GM23338 (cell line): ENCODE results near the gene RNF212B.

Experiments
- CREB1 ChIP-seq: fragments of 250-450 bp; sonication (Bioruptor Pico); IDR thresholded peaks from 2 replicates; pipeline ENCODE4 v1.5.0; 2020; ENCODE audit warnings: low read depth, mild to moderate bottlenecking, moderate library complexity
- EZH2 ChIP-seq: fragments of 200-600 bp; sonication (generic); IDR thresholded peaks from one replicate; pipeline ENCODE4 v1.8.0; 2017; ENCODE audit warnings: antibody characterized with exemption, mild to moderate bottlenecking, low read depth; ENCODE audit not compliant: unreplicated experiment
- EZH2phosphoT487 ChIP-seq: fragments of 200-600 bp; sonication (generic); IDR thresholded peaks from one replicate; pipeline ENCODE4 v1.8.1; 2018; ENCODE audit warnings: antibody characterized with exemption; ENCODE audit not compliant: unreplicated experiment
- JUNB ChIP-seq: IDR thresholded peaks from one replicate; pipeline ENCODE4 v1.6.1; 2016; ENCODE audit warnings: antibody characterized with exemption; ENCODE audit not compliant: unreplicated experiment
- NANOG ChIP-seq: IDR thresholded peaks from 2 replicates; pipeline ENCODE4 v1.6.1; 2016; ENCODE audit warnings: antibody characterized with exemption, borderline replicate concordance
- POLR2AphosphoS5 ChIP-seq: IDR thresholded peaks from 2 replicates; pipeline ENCODE4 v1.6.1; 2016; ENCODE audit warnings: antibody characterized with exemption, low read depth
- STAT1 ChIP-seq: IDR thresholded peaks from one replicate; pipeline ENCODE4 v1.6.1; 2016; ENCODE audit warnings: antibody characterized with exemption; ENCODE audit not compliant: unreplicated experiment
- ZNF331 ChIP-seq: fragments of 250-450 bp; sonication (Bioruptor Pico); IDR thresholded peaks from 2 replicates; pipeline ENCODE4 v1.5.0; 2020; ENCODE audit warnings: low read depth, mild to moderate bottlenecking, moderate library complexity
- TF ChIP-seq, protein P1 (sequence below), 2 experiments: fragments of 200-600 bp in 1 of 2; sonication (generic) in 1 of 2; conservative IDR thresholded peaks; 2 replicates each; pipeline versions ENCODE4 v1.5.1 to v1.6.1; 2016 to 2017; ENCODE audit warnings: antibody characterized with exemption in 2 of 2, low read depth in 2 of 2, mild to moderate bottlenecking in 2 of 2, moderate library complexity in 1 of 2
- TF ChIP-seq, protein P2 (sequence below): fragments of 250-450 bp; sonication (Bioruptor Pico); IDR thresholded peaks from 2 replicates; pipeline ENCODE4 v1.5.0; 2020; ENCODE audit warnings: mild to moderate bottlenecking, moderate library complexity
- TF ChIP-seq, protein P3 (sequence below): IDR thresholded peaks from one replicate; pipeline ENCODE4 v1.6.1; 2018; ENCODE audit warnings: antibody characterized with exemption; ENCODE audit not compliant: unreplicated experiment
- TF ChIP-seq, protein P4 (sequence below): IDR thresholded peaks from 2 replicates; pipeline ENCODE4 v1.6.1; 2016; ENCODE audit warnings: antibody characterized with exemption

- TF ChIP-seq EZH2 (no peak), EZH2phosphoT487 (no peak), ZNF331 (CRISPR knock-in tag) (no peak), POLR2AphosphoS5 (no peak), STAT1 (no peak), JUNB (no peak), CREB1 (no peak), NANOG (no peak)
- TF ChIP-seq, protein P1, sequence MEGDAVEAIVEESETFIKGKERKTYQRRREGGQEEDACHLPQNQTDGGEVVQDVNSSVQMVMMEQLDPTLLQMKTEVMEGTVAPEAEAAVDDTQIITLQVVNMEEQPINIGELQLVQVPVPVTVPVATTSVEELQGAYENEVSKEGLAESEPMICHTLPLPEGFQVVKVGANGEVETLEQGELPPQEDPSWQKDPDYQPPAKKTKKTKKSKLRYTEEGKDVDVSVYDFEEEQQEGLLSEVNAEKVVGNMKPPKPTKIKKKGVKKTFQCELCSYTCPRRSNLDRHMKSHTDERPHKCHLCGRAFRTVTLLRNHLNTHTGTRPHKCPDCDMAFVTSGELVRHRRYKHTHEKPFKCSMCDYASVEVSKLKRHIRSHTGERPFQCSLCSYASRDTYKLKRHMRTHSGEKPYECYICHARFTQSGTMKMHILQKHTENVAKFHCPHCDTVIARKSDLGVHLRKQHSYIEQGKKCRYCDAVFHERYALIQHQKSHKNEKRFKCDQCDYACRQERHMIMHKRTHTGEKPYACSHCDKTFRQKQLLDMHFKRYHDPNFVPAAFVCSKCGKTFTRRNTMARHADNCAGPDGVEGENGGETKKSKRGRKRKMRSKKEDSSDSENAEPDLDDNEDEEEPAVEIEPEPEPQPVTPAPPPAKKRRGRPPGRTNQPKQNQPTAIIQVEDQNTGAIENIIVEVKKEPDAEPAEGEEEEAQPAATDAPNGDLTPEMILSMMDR (conservative IDR thresholded peaks at IDR 0.05; ENCODE audit: low read depth in 2 of 2) = no peak
- TF ChIP-seq, protein P2, sequence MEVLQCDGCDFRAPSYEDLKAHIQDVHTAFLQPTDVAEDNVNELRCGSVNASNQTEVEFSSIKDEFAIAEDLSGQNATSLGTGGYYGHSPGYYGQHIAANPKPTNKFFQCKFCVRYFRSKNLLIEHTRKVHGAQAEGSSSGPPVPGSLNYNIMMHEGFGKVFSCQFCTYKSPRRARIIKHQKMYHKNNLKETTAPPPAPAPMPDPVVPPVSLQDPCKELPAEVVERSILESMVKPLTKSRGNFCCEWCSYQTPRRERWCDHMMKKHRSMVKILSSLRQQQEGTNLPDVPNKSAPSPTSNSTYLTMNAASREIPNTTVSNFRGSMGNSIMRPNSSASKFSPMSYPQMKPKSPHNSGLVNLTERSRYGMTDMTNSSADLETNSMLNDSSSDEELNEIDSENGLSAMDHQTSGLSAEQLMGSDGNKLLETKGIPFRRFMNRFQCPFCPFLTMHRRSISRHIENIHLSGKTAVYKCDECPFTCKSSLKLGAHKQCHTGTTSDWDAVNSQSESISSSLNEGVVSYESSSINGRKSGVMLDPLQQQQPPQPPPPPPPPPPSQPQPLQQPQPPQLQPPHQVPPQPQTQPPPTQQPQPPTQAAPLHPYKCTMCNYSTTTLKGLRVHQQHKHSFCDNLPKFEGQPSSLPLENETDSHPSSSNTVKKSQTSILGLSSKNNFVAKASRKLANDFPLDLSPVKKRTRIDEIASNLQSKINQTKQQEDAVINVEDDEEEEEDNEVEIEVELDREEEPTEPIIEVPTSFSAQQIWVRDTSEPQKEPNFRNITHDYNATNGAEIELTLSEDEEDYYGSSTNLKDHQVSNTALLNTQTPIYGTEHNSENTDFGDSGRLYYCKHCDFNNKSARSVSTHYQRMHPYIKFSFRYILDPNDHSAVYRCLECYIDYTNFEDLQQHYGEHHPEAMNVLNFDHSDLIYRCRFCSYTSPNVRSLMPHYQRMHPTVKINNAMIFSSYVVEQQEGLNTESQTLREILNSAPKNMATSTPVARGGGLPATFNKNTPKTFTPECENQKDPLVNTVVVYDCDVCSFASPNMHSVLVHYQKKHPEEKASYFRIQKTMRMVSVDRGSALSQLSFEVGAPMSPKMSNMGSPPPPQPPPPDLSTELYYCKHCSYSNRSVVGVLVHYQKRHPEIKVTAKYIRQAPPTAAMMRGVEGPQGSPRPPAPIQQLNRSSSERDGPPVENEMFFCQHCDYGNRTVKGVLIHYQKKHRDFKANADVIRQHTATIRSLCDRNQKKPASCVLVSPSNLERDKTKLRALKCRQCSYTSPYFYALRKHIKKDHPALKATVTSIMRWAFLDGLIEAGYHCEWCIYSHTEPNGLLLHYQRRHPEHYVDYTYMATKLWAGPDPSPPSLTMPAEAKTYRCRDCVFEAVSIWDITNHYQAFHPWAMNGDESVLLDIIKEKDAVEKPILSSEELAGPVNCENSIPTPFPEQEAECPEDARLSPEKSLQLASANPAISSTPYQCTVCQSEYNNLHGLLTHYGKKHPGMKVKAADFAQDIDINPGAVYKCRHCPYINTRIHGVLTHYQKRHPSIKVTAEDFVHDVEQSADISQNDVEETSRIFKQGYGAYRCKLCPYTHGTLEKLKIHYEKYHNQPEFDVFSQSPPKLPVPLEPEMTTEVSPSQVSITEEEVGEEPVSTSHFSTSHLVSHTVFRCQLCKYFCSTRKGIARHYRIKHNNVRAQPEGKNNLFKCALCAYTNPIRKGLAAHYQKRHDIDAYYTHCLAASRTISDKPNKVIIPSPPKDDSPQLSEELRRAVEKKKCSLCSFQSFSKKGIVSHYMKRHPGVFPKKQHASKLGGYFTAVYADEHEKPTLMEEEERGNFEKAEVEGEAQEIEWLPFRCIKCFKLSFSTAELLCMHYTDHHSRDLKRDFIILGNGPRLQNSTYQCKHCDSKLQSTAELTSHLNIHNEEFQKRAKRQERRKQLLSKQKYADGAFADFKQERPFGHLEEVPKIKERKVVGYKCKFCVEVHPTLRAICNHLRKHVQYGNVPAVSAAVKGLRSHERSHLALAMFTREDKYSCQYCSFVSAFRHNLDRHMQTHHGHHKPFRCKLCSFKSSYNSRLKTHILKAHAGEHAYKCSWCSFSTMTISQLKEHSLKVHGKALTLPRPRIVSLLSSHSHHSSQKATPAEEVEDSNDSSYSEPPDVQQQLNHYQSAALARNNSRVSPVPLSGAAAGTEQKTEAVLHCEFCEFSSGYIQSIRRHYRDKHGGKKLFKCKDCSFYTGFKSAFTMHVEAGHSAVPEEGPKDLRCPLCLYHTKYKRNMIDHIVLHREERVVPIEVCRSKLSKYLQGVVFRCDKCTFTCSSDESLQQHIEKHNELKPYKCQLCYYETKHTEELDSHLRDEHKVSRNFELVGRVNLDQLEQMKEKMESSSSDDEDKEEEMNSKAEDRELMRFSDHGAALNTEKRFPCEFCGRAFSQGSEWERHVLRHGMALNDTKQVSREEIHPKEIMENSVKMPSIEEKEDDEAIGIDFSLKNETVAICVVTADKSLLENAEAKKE (CRISPR knock-in tag) = no peak
- TF ChIP-seq, protein P3, sequence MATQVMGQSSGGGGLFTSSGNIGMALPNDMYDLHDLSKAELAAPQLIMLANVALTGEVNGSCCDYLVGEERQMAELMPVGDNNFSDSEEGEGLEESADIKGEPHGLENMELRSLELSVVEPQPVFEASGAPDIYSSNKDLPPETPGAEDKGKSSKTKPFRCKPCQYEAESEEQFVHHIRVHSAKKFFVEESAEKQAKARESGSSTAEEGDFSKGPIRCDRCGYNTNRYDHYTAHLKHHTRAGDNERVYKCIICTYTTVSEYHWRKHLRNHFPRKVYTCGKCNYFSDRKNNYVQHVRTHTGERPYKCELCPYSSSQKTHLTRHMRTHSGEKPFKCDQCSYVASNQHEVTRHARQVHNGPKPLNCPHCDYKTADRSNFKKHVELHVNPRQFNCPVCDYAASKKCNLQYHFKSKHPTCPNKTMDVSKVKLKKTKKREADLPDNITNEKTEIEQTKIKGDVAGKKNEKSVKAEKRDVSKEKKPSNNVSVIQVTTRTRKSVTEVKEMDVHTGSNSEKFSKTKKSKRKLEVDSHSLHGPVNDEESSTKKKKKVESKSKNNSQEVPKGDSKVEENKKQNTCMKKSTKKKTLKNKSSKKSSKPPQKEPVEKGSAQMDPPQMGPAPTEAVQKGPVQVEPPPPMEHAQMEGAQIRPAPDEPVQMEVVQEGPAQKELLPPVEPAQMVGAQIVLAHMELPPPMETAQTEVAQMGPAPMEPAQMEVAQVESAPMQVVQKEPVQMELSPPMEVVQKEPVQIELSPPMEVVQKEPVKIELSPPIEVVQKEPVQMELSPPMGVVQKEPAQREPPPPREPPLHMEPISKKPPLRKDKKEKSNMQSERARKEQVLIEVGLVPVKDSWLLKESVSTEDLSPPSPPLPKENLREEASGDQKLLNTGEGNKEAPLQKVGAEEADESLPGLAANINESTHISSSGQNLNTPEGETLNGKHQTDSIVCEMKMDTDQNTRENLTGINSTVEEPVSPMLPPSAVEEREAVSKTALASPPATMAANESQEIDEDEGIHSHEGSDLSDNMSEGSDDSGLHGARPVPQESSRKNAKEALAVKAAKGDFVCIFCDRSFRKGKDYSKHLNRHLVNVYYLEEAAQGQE = no peak
- TF ChIP-seq, protein P4, sequence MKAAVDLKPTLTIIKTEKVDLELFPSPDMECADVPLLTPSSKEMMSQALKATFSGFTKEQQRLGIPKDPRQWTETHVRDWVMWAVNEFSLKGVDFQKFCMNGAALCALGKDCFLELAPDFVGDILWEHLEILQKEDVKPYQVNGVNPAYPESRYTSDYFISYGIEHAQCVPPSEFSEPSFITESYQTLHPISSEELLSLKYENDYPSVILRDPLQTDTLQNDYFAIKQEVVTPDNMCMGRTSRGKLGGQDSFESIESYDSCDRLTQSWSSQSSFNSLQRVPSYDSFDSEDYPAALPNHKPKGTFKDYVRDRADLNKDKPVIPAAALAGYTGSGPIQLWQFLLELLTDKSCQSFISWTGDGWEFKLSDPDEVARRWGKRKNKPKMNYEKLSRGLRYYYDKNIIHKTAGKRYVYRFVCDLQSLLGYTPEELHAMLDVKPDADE = no peak
These were observed 8.9 kb upstream of the RNF212B start for GRCh38 chr14:23228812-23229211.
